ENCODE data around the gene PBXIP1. TPM values are rescaled to one million over a fixed set of nuclear protein-coding genes. Genes with fewer than 3 reads are reported as not detected.

PBXIP1 gene
- total RNA-seq, 3 donors from 2014 or later: 35.6 to 146 (median 49.4) TPM

DNA sequence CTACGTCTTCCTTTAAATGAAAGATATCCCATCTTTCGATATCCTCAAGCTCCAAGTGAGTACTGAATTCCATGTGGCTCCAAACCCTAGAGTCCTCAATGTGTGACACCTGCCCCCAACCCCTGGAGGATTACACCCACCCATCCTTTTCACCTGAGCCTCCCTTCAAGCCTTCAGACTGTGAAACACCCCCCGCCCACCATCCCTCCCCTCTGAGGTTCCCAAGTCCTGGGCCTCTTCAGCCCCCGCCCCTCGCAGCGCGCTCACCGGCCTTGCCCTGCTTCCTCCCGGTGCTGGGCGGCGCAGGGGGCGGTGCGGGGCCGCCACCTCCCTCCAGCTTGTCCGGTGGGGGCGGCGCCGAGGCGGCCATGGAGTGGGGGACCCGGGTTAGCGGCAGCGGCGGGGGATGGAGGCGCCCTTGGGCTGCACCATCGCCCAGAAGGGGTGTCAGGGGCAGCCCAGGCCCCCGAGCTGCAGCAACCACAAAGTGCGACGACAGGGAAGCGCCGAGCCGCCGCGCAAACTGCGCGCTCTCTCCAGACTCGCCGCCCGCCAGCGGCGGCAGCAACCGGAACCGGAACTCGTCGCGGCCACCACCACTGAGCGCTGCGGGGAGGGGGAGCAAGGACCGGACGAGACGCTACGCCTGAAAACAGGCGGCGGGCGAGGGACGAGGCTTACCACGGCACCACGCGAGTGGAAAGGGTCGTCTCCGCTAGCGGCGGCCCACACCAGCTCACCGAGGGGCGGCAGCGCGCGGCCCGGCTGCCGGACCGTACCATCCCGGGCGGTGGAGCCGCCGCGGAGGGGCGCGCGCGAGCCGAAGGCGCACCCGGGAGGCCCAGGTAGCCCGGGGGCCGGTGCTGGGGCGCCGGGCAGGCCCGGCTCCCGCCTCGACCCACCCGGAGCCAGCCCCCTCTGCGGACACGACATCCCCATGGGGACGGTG, 5.6 kb upstream of the PBXIP1 start, which contains the start of gene PYGO2:
Gene PYGO2 (minus strand): TSS at position 576 of the 949 bp plus-strand sequence. CDS start 206 bp downstream, at position 370.
- peaks cover 20% of the 10 kb centered on the region for H3K4me1 ChIP-seq (ENCODE audit: low read depth)
- ATAC-seq (peak; percentile 88), DNase-seq (peak; percentile 84 to 91 (median 90))
- TF ChIP-seq, protein P1, sequence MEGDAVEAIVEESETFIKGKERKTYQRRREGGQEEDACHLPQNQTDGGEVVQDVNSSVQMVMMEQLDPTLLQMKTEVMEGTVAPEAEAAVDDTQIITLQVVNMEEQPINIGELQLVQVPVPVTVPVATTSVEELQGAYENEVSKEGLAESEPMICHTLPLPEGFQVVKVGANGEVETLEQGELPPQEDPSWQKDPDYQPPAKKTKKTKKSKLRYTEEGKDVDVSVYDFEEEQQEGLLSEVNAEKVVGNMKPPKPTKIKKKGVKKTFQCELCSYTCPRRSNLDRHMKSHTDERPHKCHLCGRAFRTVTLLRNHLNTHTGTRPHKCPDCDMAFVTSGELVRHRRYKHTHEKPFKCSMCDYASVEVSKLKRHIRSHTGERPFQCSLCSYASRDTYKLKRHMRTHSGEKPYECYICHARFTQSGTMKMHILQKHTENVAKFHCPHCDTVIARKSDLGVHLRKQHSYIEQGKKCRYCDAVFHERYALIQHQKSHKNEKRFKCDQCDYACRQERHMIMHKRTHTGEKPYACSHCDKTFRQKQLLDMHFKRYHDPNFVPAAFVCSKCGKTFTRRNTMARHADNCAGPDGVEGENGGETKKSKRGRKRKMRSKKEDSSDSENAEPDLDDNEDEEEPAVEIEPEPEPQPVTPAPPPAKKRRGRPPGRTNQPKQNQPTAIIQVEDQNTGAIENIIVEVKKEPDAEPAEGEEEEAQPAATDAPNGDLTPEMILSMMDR (IDR thresholded peaks at IDR 0.05): peak; percentile 67
- intact Hi-C loops (cut with DNase I, micrococcal nuclease): loop anchor here in 1 of 2 donors (10.0 kb wide), 1 partner anchor 53 kb away; no protein-coding TSS in a partner anchor
- peak within 1 kb of the TSS; percentile 80 for H3K4me3 ChIP-seq
- H3K9me3 ChIP-seq: no peaks in the 10 kb centered on the region
- H3K36me3 ChIP-seq (ENCODE audit: low read depth): no peaks in the 10 kb centered on the region

DNA sequence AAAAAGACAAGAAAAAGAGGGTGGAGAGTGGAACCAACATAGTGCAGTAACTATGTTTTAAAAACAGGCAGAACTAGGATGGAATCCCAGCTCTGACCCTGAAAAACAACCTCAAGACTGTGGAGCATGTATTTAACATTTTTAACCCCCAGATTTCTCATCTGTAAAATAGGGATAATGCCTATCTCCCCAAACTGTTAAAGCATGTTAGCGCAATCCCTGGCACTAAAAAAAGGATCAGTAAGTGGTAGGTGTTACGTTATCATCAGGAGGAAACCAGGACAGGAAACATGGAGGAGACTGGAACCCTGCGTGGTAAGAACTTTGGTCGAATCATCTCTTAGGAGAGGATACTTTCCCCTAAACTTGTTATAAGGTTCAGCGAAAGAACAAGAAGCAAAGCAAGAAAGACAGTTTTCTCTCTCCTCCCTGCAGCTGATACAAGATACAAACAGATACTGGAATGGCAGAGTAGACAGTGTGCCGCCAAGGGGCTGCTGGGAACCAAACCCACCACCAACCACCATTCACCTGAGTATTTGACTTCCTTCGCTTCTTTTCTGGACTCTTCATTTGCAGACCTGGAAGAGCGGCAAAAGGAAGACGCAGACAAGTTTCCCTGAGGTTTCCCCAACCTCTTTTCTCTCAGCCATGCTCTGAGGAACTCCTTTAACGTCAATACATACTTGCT, 4.7 kb upstream of the PBXIP1 start:
- H3K4me3 ChIP-seq: no peak overlapping the region
- H3K4me1 ChIP-seq (ENCODE audit: low read depth): peaks cover 22% of the 10 kb centered on the region
- DNase-seq (peak in 1 of 3 donors; percentile 13), ATAC-seq (no peak)
- no peaks in the 10 kb centered on the region for H3K36me3 ChIP-seq (ENCODE audit: low read depth)
- H3K9me3 ChIP-seq: no peaks in the 10 kb centered on the region
- intact Hi-C loops (cut with DNase I, micrococcal nuclease): loop anchor here in 1 of 2 donors (10.0 kb wide), 1 partner anchor 54 kb away; no protein-coding TSS in a partner anchor
- TF ChIP-seq, protein P1 (IDR thresholded peaks at IDR 0.05): no peak

DNA sequence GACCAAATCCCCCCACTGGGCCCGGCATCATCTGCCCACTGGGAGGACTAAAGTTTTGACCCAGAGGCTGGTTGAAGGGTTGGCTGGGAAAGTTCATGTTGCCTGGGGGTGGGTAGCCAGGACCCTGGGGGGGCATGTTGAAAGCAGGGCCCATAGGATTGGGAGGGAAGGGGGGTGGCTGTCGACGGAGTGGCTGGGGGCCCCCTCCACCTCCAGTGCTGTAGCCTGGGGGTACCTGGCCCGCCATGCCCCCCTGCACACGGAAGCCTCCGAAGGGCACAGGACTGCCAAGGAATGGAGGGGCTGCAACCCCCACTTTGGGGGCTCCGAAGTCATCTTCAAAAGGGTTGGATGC, 3.5 kb upstream of the PBXIP1 start:
- Histone ChIP-seq H3K4me3 (no peak overlapping the region), H3K36me3 (ENCODE audit: low read depth) (no peaks in the 10 kb centered on the region), H3K9me3 (no peaks in the 10 kb centered on the region), H3K4me1 (ENCODE audit: low read depth) (peaks cover 34% of the 10 kb centered on the region)
- DNase-seq: peak in 2 of 3 donors; percentile 30 to 47
- TF ChIP-seq, protein P1 (IDR thresholded peaks at IDR 0.05): no peak
- intact Hi-C loops (cut with DNase I, micrococcal nuclease): no loop called here
- no peak for ATAC-seq

DNA sequence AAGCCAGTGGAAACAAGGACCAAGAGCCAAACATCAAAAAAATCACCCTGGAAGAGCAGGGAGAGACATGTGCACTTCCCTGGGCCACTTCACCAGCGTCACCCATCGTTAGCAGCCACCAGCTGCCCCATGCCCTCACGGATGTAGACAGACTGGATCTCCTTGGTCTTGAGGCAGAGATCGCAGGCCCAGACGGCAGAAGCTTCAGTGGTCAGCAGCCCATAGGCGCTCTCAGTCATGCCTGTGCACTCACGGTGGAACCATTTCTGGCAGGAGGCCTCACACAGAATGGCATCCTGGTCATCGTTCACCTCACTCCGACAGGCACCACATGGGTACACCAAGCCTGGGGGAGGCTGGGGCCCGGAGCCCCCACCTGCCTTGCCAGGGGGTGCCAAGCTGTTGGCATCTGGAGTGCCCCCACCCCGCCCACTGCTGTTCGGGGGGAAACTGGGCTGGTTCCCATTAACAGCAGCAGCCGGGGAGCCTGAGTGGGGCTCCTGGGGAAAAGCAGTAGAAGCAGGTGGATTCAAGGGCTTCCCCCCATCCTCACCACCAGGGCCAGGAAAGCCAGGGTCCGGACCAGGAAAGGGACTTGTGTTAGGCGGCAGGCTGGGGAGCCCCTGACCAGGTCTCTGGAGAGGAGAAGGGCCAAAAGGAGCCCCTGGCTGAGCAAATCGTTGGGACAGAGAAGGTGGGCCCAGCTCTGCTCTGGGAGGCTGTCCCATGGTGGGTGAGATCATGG, 3.0 kb upstream of the PBXIP1 start:
- TF ChIP-seq, protein P1 (IDR thresholded peaks at IDR 0.05): no peak
- ATAC-seq (no peak), DNase-seq (peak in 2 of 3 donors; percentile 38 to 42)
- Histone ChIP-seq H3K4me1 (ENCODE audit: low read depth) (peaks cover 39% of the 10 kb centered on the region), H3K36me3 (ENCODE audit: low read depth) (no peaks in the 10 kb centered on the region), H3K4me3 (no peak overlapping the region), H3K9me3 (no peaks in the 10 kb centered on the region)
- intact Hi-C loops (cut with DNase I, micrococcal nuclease): no loop called here

GRCh38 chr1:154958036-154958435, 2.1 kb upstream of the PBXIP1 start:
- no peaks in the 10 kb centered on the region for H3K9me3 ChIP-seq
- DNase-seq (no peak), ATAC-seq (no peak)
- no peak overlapping the region for H3K4me3 ChIP-seq
- no peaks in the 10 kb centered on the region for H3K36me3 ChIP-seq (ENCODE audit: low read depth)
- intact Hi-C loops (cut with DNase I, micrococcal nuclease): no loop called here
- peaks cover 47% of the 10 kb centered on the region for H3K4me1 ChIP-seq (ENCODE audit: low read depth)
- TF ChIP-seq, protein P1 (IDR thresholded peaks at IDR 0.05): no peak
